ENCODE data around the gene HAUS5.

DNA sequence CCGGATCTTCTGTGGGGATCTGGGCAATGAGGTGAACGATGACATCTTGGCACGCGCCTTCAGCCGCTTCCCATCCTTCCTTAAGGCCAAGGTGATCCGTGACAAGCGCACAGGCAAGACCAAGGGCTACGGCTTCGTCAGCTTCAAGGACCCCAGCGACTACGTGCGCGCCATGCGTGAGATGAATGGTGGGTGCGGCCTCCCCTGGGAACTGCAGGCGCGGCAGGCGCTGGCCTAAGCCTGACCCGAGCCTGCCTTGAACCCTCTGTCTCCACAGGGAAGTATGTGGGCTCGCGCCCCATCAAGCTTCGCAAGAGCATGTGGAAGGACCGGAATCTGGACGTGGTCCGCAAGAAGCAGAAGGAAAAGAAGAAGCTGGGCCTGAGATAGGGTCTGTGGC is 24.6 kb downstream of the HAUS5 start:
- no peak for TF ChIP-seq CTCF (IDR thresholded peaks at IDR 0.05; ENCODE audit: poor library complexity, severe bottlenecking)
- TF ChIP-seq POLR2AphosphoS5 (IDR thresholded peaks at IDR 0.05): no peak
- TF ChIP-seq RAD21 (conservative IDR thresholded peaks at IDR 0.05): no peak
- no peak for TF ChIP-seq SMC3 (conservative IDR thresholded peaks at IDR 0.05; ENCODE audit: poor library complexity)
- no peak for TF ChIP-seq REST (IDR thresholded peaks at IDR 0.05; ENCODE audit: borderline replicate concordance)
- TF ChIP-seq TAF1 (IDR thresholded peaks at IDR 0.05; ENCODE audit: low read depth): no peak
